Kidney (tissue), 14 donors: ENCODE data around the gene RPS4Y2. TPM values are rescaled to one million over a fixed set of nuclear protein-coding genes. Genes with fewer than 3 reads are reported as not detected.

ENCODE experiments used
- DNase-seq, 5 donors: peaks; one replicate each; pipeline ENCODE4 v3.0.0-alpha.2; 2013 to 2020
- FAIRE-seq: peaks from 2 replicates; lab custom pipeline; 2012; peaks lifted over from hg19 to GRCh38; lab: Jason Lieb, UNC
- H3K27ac ChIP-seq, 2 donors: one replicate each; pipeline ENCODE4 v1.7.0; 2013; ENCODE audit warnings: low read depth in 2 of 2, low read length in 2 of 2, inconsistent platforms in 1 of 2
- H3K27me3 ChIP-seq: one replicate; pipeline ENCODE4 v1.7.1; 2013; ENCODE audit warnings: low read length, inconsistent platforms; ENCODE audit not compliant: control insufficient read depth, insufficient read depth
- H3K36me3 ChIP-seq, 3 donors: one replicate each; pipeline versions ENCODE4 v1.7.0 to v1.7.1; 2013; ENCODE audit warnings: low read length in 3 of 3, control low read depth in 1 of 3, inconsistent platforms in 1 of 3; ENCODE audit not compliant: insufficient read depth in 3 of 3, control insufficient read depth in 2 of 3
- H3K4me1 ChIP-seq, 3 donors: one replicate each; pipeline versions ENCODE4 v1.7.0 to v1.7.1; 2013; ENCODE audit warnings: low read length in 3 of 3, inconsistent platforms in 1 of 3, low read depth in 1 of 3; ENCODE audit not compliant: control insufficient read depth in 2 of 3, insufficient read depth in 2 of 3
- H3K4me3 ChIP-seq, 3 donors: one replicate each; pipeline versions ENCODE4 v1.7.0 to v1.8.1; 2013; ENCODE audit warnings: low read length in 3 of 3, control low read depth in 1 of 3, inconsistent platforms in 1 of 3
- H3K9ac ChIP-seq, 3 donors: one replicate each; pipeline versions ENCODE4 v1.7.0 to v1.7.1; 2013; ENCODE audit warnings: low read length in 3 of 3, control low read depth in 1 of 3, inconsistent platforms in 1 of 3
- H3K9me3 ChIP-seq, 3 donors: one replicate each; pipeline versions ENCODE4 v1.7.0 to v1.7.1; 2013; ENCODE audit warnings: low read length in 3 of 3, control low read depth in 1 of 3, inconsistent platforms in 1 of 3; ENCODE audit not compliant: control insufficient read depth in 2 of 3, insufficient read depth in 1 of 3
- CTCF ChIP-seq: IDR thresholded peaks from 3 replicates; pipeline ENCODE4 v1.5.1; 2012; ENCODE audit warnings: mild to moderate bottlenecking, moderate library complexity, borderline replicate concordance; ENCODE audit not compliant: insufficient read depth; ENCODE audit errors: extremely low read depth
- intact Hi-C: fragments of 100-400 bp; cut with DNase I; formaldehyde crosslinking; loops from one replicate; pipeline ENCODE4 v1.11.1; 2022
- polyA plus RNA-seq: library from polyadenylated mRNA; stranded (reverse); fragments of 350-450 nt; fragmentation: Illumina TruSeq; extraction: RNeasy Lipid Tissue Mini Kit (QIAGEN cat#74804); gene quantifications from one replicate; pipeline ENCODE4 v1.2.3, GENCODE V29; 2014; ENCODE audit warnings: low read depth, low replicate concordance; ENCODE audit not compliant: insufficient read depth
- total RNA-seq: library from RNA; stranded (reverse); fragmentation: NEBNext Ultra II Directional; extraction: Animal tissue kit (Norgen Biotek cat#: 25700); gene quantifications from one replicate; pipeline ENCODE4 v1.2.1, GENCODE V29; 2021
- donor health status: control.
- donor health status: control.
- donor health status: control.
- donor health status: control.
- donor health status: control.
- donor health status: DM: yes; HTN: yes; CAD: no.
- donor health status: Normal renal cell carcinoma (clear cell type).

Gene RPS4Y2
- total and polyA plus RNA-seq, 2 donors from 2014 or later = not detected

- Histone ChIP-seq H3K36me3 (no peaks in the 10 kb centered on the region), H3K4me1 (no peaks in the 10 kb centered on the region), H3K4me3 (no peak overlapping the region), H3K9ac (no peak overlapping the region), H3K27ac (no peak overlapping the region), H3K27me3 (no peaks in the 10 kb centered on the region), H3K9me3 (no peaks in the 10 kb centered on the region)
- DNase-seq (no peak), FAIRE-seq (no peak)
- no peak for TF ChIP-seq CTCF
- intact Hi-C loops = no loop called here
These were observed 50.3 kb downstream of the RPS4Y2 start for GRCh38 chrY:20806243-20806642.

- DNase-seq (no peak), FAIRE-seq (no peak)
- TF ChIP-seq CTCF = no peak
- Histone ChIP-seq H3K36me3 (no peaks in the 10 kb centered on the region), H3K4me3 (no peak overlapping the region), H3K27me3 (no peaks in the 10 kb centered on the region), H3K4me1 (no peaks in the 10 kb centered on the region), H3K27ac (no peak overlapping the region), H3K9me3 (no peaks in the 10 kb centered on the region), H3K9ac (no peak overlapping the region)
- intact Hi-C loops = no loop called here
These were observed 57.6 kb downstream of the RPS4Y2 start for GRCh38 chrY:20813459-20813858.

GRCh38 chrY:20814794-20815193, 58.9 kb downstream of the RPS4Y2 start:
- no peak overlapping the region for H3K27ac ChIP-seq
- H3K36me3 ChIP-seq = no peaks in the 10 kb centered on the region
- FAIRE-seq (no peak), DNase-seq (no peak)
- H3K9ac ChIP-seq = no peak overlapping the region
- no peaks in the 10 kb centered on the region for H3K4me1 ChIP-seq
- H3K27me3 ChIP-seq = no peaks in the 10 kb centered on the region
- TF ChIP-seq CTCF = no peak
- intact Hi-C loops = no loop called here
- H3K4me3 ChIP-seq = no peak overlapping the region
- H3K9me3 ChIP-seq = no peaks in the 10 kb centered on the region

- H3K9ac ChIP-seq = no peak overlapping the region
- FAIRE-seq (no peak), DNase-seq (no peak)
- H3K9me3 ChIP-seq = no peaks in the 10 kb centered on the region
- intact Hi-C loops = no loop called here
- no peaks in the 10 kb centered on the region for H3K27me3 ChIP-seq
- H3K36me3 ChIP-seq = no peaks in the 10 kb centered on the region
- no peak overlapping the region for H3K27ac ChIP-seq
- no peak overlapping the region for H3K4me3 ChIP-seq
- TF ChIP-seq CTCF = no peak
- H3K4me1 ChIP-seq = no peaks in the 10 kb centered on the region
These were observed 61.2 kb downstream of the RPS4Y2 start for GRCh38 chrY:20817067-20817466.
